ENCODE results near the gene COLEC12. TPM values are rescaled to one million over a fixed set of nuclear protein-coding genes. Genes with fewer than 3 reads are reported as not detected.

Gene COLEC12
- total RNA-seq (2014; rRNA removed; shearing (Covaris generic)): 39.2 and 61.2 TPM in 2 replicates

- peak; percentile 33 for DNase-seq (ENCODE audit: low read depth)
These were observed at the start of gene COLEC12 for GRCh38 chr18:500632-501405. TSS of gene COLEC12 (minus strand) at chr18:500701. CDS start at chr18:500514, 187 bp downstream.

GRCh38 chr18:549967-550366, 49.5 kb upstream of the COLEC12 start:
- DNase-seq (ENCODE audit: low read depth): no peak

GRCh38 chr18:543447-544078, 43.1 kb upstream of the COLEC12 start:
- DNase-seq (ENCODE audit: low read depth): no peak

- DNase-seq (ENCODE audit: low read depth): no peak
These were observed 33.6 kb upstream of the COLEC12 start for GRCh38 chr18:533995-534601.

GRCh38 chr18:532632-533031, 32.1 kb upstream of the COLEC12 start:
- no peak for DNase-seq (ENCODE audit: low read depth)

- no peak for DNase-seq (ENCODE audit: low read depth)
These were observed 31.5 kb upstream of the COLEC12 start for GRCh38 chr18:532018-532417.

GRCh38 chr18:527146-527545, 26.6 kb upstream of the COLEC12 start:
- no peak for DNase-seq (ENCODE audit: low read depth)

GRCh38 chr18:526681-527080, 26.2 kb upstream of the COLEC12 start:
- DNase-seq (ENCODE audit: low read depth): no peak

- peak; percentile 91 for DNase-seq (ENCODE audit: low read depth)
These were observed 24.7 kb upstream of the COLEC12 start for GRCh38 chr18:525036-525797.

- peak; percentile 85 for DNase-seq (ENCODE audit: low read depth)
These were observed 24.0 kb upstream of the COLEC12 start for GRCh38 chr18:524466-524865.

- no peak for DNase-seq (ENCODE audit: low read depth)
These were observed 23.1 kb upstream of the COLEC12 start for GRCh38 chr18:523561-523960.

GRCh38 chr18:519019-519879, 18.7 kb upstream of the COLEC12 start:
- peak; percentile 68 for DNase-seq (ENCODE audit: low read depth)

- no peak for DNase-seq (ENCODE audit: low read depth)
These were observed 17.6 kb upstream of the COLEC12 start for GRCh38 chr18:518081-518480.

GRCh38 chr18:515838-516237, 15.3 kb upstream of the COLEC12 start:
- no peak for DNase-seq (ENCODE audit: low read depth)

- DNase-seq (ENCODE audit: low read depth): no peak
These were observed 14.8 kb upstream of the COLEC12 start for GRCh38 chr18:515156-515815.

- no peak for DNase-seq (ENCODE audit: low read depth)
These were observed 13.5 kb upstream of the COLEC12 start for GRCh38 chr18:513826-514530.

GRCh38 chr18:512957-513356, 12.5 kb upstream of the COLEC12 start:
- no peak for DNase-seq (ENCODE audit: low read depth)

GRCh38 chr18:508835-509234, 8.3 kb upstream of the COLEC12 start:
- no peak for DNase-seq (ENCODE audit: low read depth)

- no peak for DNase-seq (ENCODE audit: low read depth)
These were observed 7.1 kb upstream of the COLEC12 start for GRCh38 chr18:507636-508035.

GRCh38 chr18:506801-507200, 6.3 kb upstream of the COLEC12 start:
- no peak for DNase-seq (ENCODE audit: low read depth)

Measured in M059J (cell line).